CD4-positive, alpha-beta T cell treated with Interleukin-15 for 4 hours (primary cell): ENCODE results near the gene PLEKHJ1.

Experiments
- DNase-seq: peaks from one replicate; pipeline ENCODE4 v3.0.0-alpha.2; 2020; ENCODE audit warnings: low spot score

Gene PLEKHJ1

DNA sequence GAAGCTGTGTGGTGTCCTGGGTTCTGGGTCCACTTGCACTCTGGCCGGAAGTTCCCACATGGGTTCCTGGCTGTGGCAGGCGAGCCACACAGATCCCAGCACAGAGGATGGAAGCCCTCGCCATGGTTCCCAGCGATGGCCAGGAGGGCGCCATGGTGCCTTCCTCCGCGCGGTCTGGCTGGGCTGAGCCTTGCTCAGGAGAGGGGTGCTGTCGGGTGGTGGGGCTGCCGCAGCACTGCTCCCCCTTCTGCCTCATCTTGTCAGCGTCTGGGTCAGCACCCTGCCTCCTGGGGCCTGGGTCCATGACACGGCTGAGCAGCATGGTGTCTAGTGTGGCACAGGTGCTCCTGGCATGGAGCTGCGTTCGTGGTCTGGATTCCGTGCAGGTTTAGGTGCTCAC, 38.9 kb downstream of the PLEKHJ1 start:
- DNase-seq = no peak

DNA sequence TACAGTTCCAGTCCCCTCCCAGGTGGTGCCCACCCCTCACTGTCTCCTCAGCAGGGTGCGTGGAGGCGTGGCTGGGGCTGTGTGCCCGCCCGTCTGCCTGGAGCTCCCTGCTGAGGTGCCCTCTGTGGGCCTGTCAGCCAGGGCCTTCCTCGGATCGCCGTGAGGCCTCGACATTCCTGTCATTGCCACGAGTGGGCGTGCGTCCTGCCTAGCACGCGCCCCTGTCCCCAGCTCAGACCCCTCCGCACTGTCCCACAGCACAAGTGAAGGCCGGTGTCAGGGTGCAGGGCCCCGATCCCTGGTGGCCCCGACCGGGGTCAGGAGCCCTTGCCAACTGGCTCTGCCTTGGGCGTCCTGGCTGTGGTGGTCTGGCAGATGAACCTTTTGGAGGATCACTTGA, 40.2 kb downstream of the PLEKHJ1 start:
- DNase-seq = no peak

DNA sequence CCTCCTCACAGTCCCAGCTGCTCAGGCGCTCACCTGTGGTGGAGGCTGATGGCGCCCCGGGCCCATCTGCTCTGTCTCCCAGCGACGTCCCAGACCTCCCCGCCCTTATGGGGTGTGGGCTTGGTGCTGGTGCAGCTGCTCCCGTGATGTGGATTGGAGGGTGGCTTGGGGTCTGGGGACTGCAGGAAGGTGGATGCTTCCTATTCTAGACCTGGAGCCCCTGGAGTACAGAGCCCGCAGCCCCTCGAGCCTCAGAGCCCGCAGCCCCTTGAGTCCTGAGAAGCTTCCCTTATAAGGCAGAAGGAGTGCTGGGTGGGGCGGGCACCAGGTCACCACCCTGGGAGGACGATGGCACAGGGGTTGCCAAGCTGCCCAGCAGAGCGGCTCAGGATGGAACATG, 40.8 kb downstream of the PLEKHJ1 start:
- DNase-seq = no peak

DNA sequence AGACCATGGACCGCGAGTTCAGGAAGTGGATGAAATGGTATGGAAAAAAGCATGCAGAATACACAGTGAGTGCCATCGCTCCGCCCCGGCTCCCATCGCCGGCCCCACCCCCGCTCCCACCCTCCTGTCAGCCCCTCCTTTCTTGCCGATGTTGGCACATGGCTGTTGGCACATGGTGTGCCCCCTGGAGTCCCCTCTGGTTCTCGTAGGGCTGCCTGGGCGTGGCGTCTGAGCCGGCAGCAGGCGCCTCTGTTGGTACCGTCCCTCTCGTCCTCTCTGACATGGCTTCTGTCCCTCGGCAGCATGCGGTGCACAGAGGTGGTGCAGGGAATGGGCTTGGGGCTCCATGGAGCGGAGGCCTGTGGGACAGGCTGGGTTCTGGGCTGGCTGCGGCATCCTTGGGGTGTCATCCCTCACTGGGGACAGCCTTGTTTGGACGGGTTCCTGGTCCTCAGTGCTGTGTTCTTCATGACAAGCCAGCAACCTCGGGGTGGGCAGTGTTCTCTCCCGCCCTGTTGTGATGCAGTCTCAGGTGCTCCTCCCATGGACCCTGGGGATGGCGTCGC, 41.5 kb downstream of the PLEKHJ1 start:
- DNase-seq = no peak

DNA sequence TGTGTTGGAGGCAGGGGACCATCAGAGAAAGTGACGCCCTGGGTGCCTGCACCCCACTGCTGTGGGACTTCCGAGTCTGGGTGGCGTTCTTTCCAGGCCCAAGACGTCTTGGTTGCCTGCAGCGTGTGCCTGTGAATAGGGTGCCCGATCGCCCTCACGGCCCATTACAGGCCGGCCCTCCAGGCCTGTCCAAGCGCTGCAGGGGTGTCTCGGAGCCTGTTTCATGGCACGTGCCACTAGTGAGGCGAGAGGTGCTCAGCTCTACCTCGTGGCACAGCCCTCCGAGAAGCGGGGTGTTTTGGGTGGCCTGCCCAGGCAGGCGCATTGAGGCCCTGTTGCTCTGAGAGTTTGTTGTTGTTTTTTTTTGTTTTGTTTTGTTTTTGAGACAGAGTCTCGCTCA, 42.3 kb downstream of the PLEKHJ1 start:
- DNase-seq = no peak

DNA sequence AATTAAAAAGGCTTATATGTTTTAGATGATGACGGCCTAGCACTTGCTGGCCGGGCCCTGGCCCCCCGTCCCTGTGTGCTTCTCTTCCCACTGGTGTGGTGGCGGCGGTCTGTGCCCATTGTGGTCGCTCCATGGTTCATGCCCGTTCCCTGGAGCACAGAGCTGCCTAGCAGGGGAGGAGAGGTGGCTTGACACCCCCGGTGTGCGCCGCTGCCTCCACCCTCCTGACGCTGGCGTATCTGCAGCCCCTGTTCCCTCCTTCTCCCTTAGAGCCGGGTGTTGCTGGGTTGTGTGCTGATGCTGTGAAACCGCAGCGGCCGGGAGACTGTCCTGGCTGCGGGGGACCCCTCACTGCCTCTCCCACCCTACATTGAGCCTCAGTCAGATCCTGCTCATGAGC, 43.3 kb downstream of the PLEKHJ1 start:
- no peak for DNase-seq

DNA sequence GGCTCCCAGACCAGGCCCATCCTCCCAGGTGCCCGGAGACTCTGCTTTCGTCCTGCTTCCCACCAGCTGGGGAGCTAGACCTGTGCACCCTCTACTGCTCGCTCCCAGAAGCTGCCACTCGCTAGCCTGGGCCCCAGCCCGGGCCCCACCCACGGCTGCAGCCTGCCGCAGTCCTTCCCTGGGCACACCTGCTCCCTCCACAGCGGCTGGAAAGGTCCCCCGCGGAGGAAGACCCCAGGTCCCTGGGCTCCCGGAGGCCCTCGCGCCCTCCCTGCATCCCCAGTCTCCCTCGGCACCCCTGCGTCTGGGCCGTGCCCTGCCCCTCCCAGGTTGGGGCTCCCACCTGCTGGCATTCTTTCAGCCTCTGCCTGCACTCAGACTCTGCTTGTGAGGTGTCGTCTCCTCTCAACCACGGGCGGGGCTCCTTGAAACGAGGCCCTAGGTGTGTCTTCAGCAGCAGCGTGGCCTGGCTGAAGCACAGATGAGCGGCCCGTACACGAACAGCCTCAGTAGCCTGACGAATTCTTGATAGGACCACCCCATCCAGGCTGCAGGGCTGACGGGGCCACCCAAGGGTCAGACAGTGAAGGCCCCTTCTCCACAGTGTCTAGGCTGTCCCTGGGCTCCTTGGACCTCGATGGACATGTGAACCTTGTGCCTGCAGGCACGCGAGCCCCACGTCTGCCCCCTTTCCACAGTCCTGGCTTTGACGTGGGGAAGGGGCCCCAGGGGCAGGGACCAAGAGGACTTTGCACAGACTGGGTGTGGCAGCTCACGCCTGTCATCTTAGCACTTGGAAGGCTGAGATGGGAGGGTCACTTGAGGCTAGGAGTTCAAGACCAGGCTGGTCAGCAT, 44.4 kb downstream of the PLEKHJ1 start:
- DNase-seq = no peak

DNA sequence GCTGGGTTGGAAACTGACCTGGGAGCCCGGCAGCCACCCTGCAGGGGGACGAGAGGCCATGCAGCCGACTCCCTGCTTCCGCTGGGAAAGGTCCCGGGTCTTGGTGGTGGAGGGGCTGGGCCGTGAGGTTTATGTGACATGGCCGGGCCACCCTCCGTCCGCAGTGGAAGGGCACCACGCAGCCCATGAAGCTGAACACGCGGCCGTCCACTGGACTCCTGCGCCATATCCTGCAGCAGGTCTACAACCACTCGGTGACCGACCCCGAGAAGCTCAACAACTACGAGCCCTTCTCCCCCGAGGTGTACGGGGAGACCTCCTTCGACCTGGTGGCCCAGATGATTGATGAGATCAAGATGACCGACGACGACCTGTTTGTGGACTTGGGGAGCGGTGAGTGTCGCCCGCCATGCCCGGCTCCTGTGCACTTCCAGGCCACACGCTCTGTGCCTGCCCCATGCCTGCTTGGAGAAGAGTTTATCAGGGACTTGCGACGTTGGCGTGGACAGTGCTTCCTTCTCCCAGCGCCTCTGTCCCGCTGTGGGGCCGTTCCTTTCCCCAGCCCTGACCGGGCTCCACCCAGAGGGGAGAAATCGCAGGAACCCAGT, 45.2 kb downstream of the PLEKHJ1 start:
- no peak for DNase-seq

DNA sequence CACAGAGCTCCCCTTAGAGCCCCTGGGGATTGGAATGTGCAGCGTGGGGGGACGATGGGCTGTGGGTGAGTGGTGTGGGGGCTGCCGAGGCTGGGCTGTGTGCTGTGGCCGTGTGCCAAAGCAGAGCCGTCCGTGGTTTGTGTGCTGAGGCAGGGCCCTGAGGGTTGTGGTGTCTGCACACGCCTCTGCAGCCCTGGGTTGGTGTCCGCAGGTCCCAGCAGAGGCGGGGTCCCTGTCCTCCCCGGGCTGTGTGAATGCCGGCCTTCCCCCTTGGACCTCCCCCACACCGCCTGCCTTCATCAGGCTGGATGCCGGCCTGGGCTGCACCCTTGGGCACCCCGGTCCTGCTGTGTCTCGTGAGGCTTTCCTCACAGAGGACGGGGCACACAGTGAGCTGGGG, 46.2 kb downstream of the PLEKHJ1 start:
- no peak for DNase-seq

DNA sequence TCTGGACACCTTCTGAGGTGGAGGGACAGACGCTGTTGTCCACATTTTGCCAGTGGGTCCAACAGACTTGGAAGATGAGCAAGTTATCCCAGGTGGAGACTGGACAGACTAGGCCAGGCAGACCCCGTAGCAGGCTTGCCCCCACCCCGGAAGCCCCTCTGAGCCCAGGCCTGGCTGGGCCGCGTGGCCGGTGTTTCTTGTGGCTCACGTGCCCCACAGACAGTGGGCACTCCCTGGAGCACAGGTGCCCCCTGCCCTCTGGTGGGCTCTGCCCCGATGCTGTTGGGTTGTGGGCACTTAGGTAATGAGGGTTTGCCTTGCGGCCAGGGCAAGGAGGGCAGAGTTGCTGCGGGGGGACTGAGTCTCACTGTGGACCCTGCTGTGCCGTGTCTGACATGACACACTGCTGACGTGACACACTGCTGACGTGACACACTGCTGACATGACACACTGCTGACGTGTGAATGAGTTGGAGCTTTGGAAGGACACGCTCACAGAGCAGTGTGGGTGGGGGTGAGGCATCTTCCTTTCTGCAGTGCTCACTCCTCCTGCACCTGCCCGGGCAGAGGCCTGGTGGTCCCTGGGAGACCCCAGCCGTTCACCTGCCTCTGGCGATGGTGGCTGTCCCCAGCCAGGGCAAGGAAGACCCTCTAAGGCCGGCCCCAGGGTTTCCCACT, 47.3 kb downstream of the PLEKHJ1 start:
- DNase-seq = no peak

DNA sequence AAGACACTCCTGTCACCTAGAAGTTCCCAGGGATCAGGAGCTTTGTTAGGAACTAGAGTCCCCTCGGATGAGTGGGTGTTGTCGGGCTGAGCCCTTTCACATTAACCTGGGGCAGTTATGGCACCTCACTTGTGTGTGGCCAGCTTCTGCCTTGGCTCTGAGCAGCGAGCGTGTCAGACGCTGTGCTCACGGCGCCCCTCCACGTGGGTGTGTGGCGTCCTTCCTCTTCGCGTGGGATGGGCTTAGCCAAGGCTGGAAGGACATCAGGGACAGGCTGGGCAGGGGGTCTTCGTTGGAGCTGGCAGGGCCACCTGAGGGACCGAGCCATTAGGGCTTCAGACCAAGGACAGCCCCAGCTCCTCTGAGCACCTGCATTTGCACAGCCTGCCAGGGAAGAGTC, 49.0 kb downstream of the PLEKHJ1 start:
- DNase-seq = no peak

DNA sequence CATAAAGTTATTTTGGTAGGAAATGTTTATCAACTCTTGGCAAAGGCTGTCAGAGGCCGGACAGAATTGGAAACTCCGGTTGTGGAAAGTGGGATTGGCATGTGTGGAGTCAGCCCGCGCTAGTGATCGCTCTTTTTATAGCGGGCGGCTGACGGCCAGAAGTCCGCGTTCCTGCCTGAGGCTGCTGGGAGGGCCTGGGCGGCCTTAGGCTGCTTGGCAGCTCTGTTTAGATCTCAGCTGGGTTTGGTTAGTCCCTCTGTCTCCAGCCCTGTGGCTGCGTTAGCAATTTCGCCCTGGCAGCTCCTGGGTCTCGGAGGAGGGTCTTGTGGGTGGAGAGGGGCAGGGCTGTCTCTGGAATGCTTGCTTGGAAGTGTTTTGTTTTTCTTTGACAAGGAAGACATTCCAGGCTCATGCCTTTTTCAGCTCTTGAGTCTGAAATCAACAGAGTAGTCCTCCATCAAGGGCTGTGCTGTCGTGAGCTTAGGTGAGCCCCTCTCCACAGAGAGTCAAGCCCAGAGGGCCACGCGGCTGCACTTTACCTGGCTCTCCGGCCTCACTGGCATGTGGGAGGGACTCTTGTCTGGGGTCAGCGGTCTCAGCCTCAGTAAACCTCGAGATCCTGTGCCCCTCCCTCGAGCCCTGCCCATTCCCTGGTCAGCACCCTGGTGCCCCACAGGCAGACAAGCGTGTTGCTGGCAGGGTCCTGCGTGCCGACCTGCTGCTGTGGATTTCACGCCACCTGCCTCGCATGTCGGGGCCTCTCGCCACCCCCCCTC, 49.9 kb downstream of the PLEKHJ1 start:
- DNase-seq = no peak

DNA sequence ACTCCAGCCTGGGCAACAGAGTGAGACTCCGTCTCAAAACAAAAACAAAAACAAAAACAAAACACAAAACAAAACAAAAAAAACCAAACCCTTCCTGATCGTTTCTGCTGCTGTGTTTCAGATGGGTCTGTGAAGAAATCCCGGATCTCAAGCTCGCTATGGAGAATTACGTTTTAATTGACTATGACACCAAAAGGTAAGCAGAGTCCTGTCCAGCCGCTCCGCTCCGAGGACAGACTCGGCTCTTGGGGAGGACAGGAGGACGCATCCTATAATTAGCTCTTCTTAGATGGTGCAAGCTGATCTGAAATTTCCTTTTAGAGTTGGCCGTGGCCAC, 50.4 kb downstream of the PLEKHJ1 start:
- DNase-seq = no peak

DNA sequence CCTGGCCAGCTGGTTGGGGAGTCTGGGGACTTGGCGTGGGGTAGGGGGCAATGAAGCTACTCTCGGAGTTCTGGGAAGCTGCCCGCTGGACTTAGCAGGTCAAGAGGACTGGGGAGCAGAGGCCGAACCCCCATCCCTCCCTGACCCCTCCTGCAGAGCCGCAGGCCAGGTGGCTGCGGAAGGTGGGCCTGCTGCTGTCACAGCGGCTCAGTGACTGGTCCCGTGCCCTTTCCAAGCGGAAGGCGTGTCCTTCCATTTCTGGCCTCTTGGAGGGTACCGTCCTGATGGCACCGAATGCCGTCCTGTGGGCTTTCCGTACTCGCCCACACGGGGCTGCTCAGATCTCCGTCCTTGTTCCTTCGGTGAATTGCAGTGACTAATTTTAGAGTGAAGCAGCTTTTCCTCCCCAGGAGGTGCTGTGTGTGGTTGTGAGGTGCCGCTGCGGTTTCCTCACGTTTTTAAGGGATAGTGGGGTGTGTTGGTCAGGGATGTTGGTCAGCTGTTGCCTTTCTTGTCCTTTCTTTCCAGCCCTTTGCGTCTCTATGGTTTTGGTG, 51.6 kb downstream of the PLEKHJ1 start:
- DNase-seq = no peak
